ENCODE results near the gene SFMBT2.

The SFMBT2 gene

GRCh38 chr10:7133958-7134357 is 276.9 kb downstream of the SFMBT2 start:
- Histone ChIP-seq H3K79me2 (ENCODE audit: control insufficient read depth, insufficient read depth, low read length, unreplicated experiment) (no peaks in the 10 kb centered on the region), H2AFZ (ENCODE audit: low read length, unreplicated experiment) (no peak overlapping the region)

GRCh38 chr10:7133278-7133677 is 277.6 kb downstream of the SFMBT2 start:
- H2AFZ ChIP-seq (ENCODE audit: low read length, unreplicated experiment) = no peak overlapping the region
- no peaks in the 10 kb centered on the region for H3K27me3 ChIP-seq (ENCODE audit: insufficient read depth, low read length)
- H3K27ac ChIP-seq (ENCODE audit: low read depth, low read length) = no peak overlapping the region
- H3K36me3 ChIP-seq (ENCODE audit: insufficient read depth, low read length) = no peaks in the 10 kb centered on the region
- H3K4me3 ChIP-seq (ENCODE audit: low read depth, low read length) = no peak overlapping the region
- no peaks in the 10 kb centered on the region for H3K79me2 ChIP-seq (ENCODE audit: control insufficient read depth, insufficient read depth, low read length, unreplicated experiment)
- H3K4me1 ChIP-seq (ENCODE audit: control insufficient read depth, insufficient read depth, low read length, unreplicated experiment) = no peaks in the 10 kb centered on the region

More at GRCh38 chr10:7133958-7134357, 276.9 kb downstream of the SFMBT2 start:
- Histone ChIP-seq H3K27me3 (ENCODE audit: insufficient read depth, low read length) (no peaks in the 10 kb centered on the region), H3K36me3 (ENCODE audit: insufficient read depth, low read length) (no peaks in the 10 kb centered on the region), H3K4me1 (ENCODE audit: control insufficient read depth, insufficient read depth, low read length, unreplicated experiment) (no peaks in the 10 kb centered on the region), H3K4me3 (ENCODE audit: low read depth, low read length) (no peak overlapping the region), H3K27ac (ENCODE audit: low read depth, low read length) (no peak overlapping the region)

- no peaks in the 10 kb centered on the region for H3K79me2 ChIP-seq (ENCODE audit: control insufficient read depth, insufficient read depth, low read length, unreplicated experiment)
- no peaks in the 10 kb centered on the region for H3K27me3 ChIP-seq (ENCODE audit: insufficient read depth, low read length)
- no peak overlapping the region for H3K27ac ChIP-seq (ENCODE audit: low read depth, low read length)
- H3K4me1 ChIP-seq (ENCODE audit: control insufficient read depth, insufficient read depth, low read length, unreplicated experiment) = no peaks in the 10 kb centered on the region
- H3K36me3 ChIP-seq (ENCODE audit: insufficient read depth, low read length) = no peaks in the 10 kb centered on the region
- no peak overlapping the region for H2AFZ ChIP-seq (ENCODE audit: low read length, unreplicated experiment)
- H3K4me3 ChIP-seq (ENCODE audit: low read depth, low read length) = no peak overlapping the region
Measured at GRCh38 chr10:7130191-7130911, 280.5 kb downstream of the SFMBT2 start.

- no peaks in the 10 kb centered on the region for H3K79me2 ChIP-seq (ENCODE audit: control insufficient read depth, insufficient read depth, low read length, unreplicated experiment)
- no peaks in the 10 kb centered on the region for H3K27me3 ChIP-seq (ENCODE audit: insufficient read depth, low read length)
- no peaks in the 10 kb centered on the region for H3K4me1 ChIP-seq (ENCODE audit: control insufficient read depth, insufficient read depth, low read length, unreplicated experiment)
- no peak overlapping the region for H3K27ac ChIP-seq (ENCODE audit: low read depth, low read length)
- H3K4me3 ChIP-seq (ENCODE audit: low read depth, low read length) = no peak overlapping the region
- H3K36me3 ChIP-seq (ENCODE audit: insufficient read depth, low read length) = no peaks in the 10 kb centered on the region
- no peak overlapping the region for H2AFZ ChIP-seq (ENCODE audit: low read length, unreplicated experiment)
Measured at GRCh38 chr10:7123774-7124173, 287.1 kb downstream of the SFMBT2 start.

GRCh38 chr10:7122561-7122960 is 288.3 kb downstream of the SFMBT2 start:
- Histone ChIP-seq H2AFZ (ENCODE audit: low read length, unreplicated experiment) (no peak overlapping the region), H3K27ac (ENCODE audit: low read depth, low read length) (no peak overlapping the region), H3K4me3 (ENCODE audit: low read depth, low read length) (no peak overlapping the region), H3K4me1 (ENCODE audit: control insufficient read depth, insufficient read depth, low read length, unreplicated experiment) (no peaks in the 10 kb centered on the region), H3K36me3 (ENCODE audit: insufficient read depth, low read length) (no peaks in the 10 kb centered on the region), H3K79me2 (ENCODE audit: control insufficient read depth, insufficient read depth, low read length, unreplicated experiment) (no peaks in the 10 kb centered on the region), H3K27me3 (ENCODE audit: insufficient read depth, low read length) (no peaks in the 10 kb centered on the region)

GRCh38 chr10:7121154-7121797 is 289.6 kb downstream of the SFMBT2 start:
- H3K36me3 ChIP-seq (ENCODE audit: insufficient read depth, low read length) = no peaks in the 10 kb centered on the region
- no peak overlapping the region for H3K27ac ChIP-seq (ENCODE audit: low read depth, low read length)
- no peaks in the 10 kb centered on the region for H3K4me1 ChIP-seq (ENCODE audit: control insufficient read depth, insufficient read depth, low read length, unreplicated experiment)
- no peak overlapping the region for H3K4me3 ChIP-seq (ENCODE audit: low read depth, low read length)
- H3K79me2 ChIP-seq (ENCODE audit: control insufficient read depth, insufficient read depth, low read length, unreplicated experiment) = no peaks in the 10 kb centered on the region
- no peaks in the 10 kb centered on the region for H3K27me3 ChIP-seq (ENCODE audit: insufficient read depth, low read length)
- no peak overlapping the region for H2AFZ ChIP-seq (ENCODE audit: low read length, unreplicated experiment)

- no peaks in the 10 kb centered on the region for H3K4me1 ChIP-seq (ENCODE audit: control insufficient read depth, insufficient read depth, low read length, unreplicated experiment)
- no peak overlapping the region for H3K27ac ChIP-seq (ENCODE audit: low read depth, low read length)
- no peaks in the 10 kb centered on the region for H3K27me3 ChIP-seq (ENCODE audit: insufficient read depth, low read length)
- no peak overlapping the region for H2AFZ ChIP-seq (ENCODE audit: low read length, unreplicated experiment)
- no peak overlapping the region for H3K4me3 ChIP-seq (ENCODE audit: low read depth, low read length)
- no peaks in the 10 kb centered on the region for H3K36me3 ChIP-seq (ENCODE audit: insufficient read depth, low read length)
- no peaks in the 10 kb centered on the region for H3K79me2 ChIP-seq (ENCODE audit: control insufficient read depth, insufficient read depth, low read length, unreplicated experiment)
Measured at GRCh38 chr10:7119325-7120015, 291.4 kb downstream of the SFMBT2 start.

GRCh38 chr10:7117806-7118674 is 292.8 kb downstream of the SFMBT2 start:
- H3K27ac ChIP-seq (ENCODE audit: low read depth, low read length) = no peak overlapping the region
- no peaks in the 10 kb centered on the region for H3K27me3 ChIP-seq (ENCODE audit: insufficient read depth, low read length)
- H3K36me3 ChIP-seq (ENCODE audit: insufficient read depth, low read length) = no peaks in the 10 kb centered on the region
- H2AFZ ChIP-seq (ENCODE audit: low read length, unreplicated experiment) = no peak overlapping the region
- H3K4me3 ChIP-seq (ENCODE audit: low read depth, low read length) = no peak overlapping the region
- no peaks in the 10 kb centered on the region for H3K4me1 ChIP-seq (ENCODE audit: control insufficient read depth, insufficient read depth, low read length, unreplicated experiment)
- no peaks in the 10 kb centered on the region for H3K79me2 ChIP-seq (ENCODE audit: control insufficient read depth, insufficient read depth, low read length, unreplicated experiment)

- no peak overlapping the region for H3K27ac ChIP-seq (ENCODE audit: low read depth, low read length)
- H3K27me3 ChIP-seq (ENCODE audit: insufficient read depth, low read length) = no peaks in the 10 kb centered on the region
- no peak overlapping the region for H2AFZ ChIP-seq (ENCODE audit: low read length, unreplicated experiment)
- H3K4me1 ChIP-seq (ENCODE audit: control insufficient read depth, insufficient read depth, low read length, unreplicated experiment) = no peaks in the 10 kb centered on the region
- no peaks in the 10 kb centered on the region for H3K36me3 ChIP-seq (ENCODE audit: insufficient read depth, low read length)
- H3K4me3 ChIP-seq (ENCODE audit: low read depth, low read length) = no peak overlapping the region
- H3K79me2 ChIP-seq (ENCODE audit: control insufficient read depth, insufficient read depth, low read length, unreplicated experiment) = no peaks in the 10 kb centered on the region
Measured at GRCh38 chr10:7117177-7117799, 293.5 kb downstream of the SFMBT2 start.

GRCh38 chr10:7111561-7111960 is 299.3 kb downstream of the SFMBT2 start:
- Histone ChIP-seq H3K79me2 (ENCODE audit: control insufficient read depth, insufficient read depth, low read length, unreplicated experiment) (no peaks in the 10 kb centered on the region), H3K27me3 (ENCODE audit: insufficient read depth, low read length) (no peaks in the 10 kb centered on the region), H3K4me1 (ENCODE audit: control insufficient read depth, insufficient read depth, low read length, unreplicated experiment) (peaks cover 3% of the 10 kb centered on the region), H3K27ac (ENCODE audit: low read depth, low read length) (peak overlapping the region; percentile 48; the same call in 1 of the 2 replicates), H3K36me3 (ENCODE audit: insufficient read depth, low read length) (no peaks in the 10 kb centered on the region), H3K4me3 (ENCODE audit: low read depth, low read length) (no peak overlapping the region), H2AFZ (ENCODE audit: low read length, unreplicated experiment) (no peak overlapping the region)
